Measurements from ENCODE around the gene MYO1D. TPM values are rescaled to one million over a fixed set of nuclear protein-coding genes. Genes with fewer than 3 reads are reported as not detected.
A peak's percentile ranks its signal among the peaks of the same experiment; 100 is the strongest.

MYO1D gene
- total RNA-seq, 4 donors from 2014 or later: 36.9 to 49.2 (median 39.5) TPM

GRCh38 chr17:32783602-32784001 is 93.3 kb downstream of the MYO1D start:
- DNase-seq (ENCODE audit: low spot score): no peak
- peak; percentile 54 for ATAC-seq (ENCODE audit: low FRiP score)
- peak in 1 of 3 donors; percentile 17 for TF ChIP-seq CTCF (IDR thresholded peaks at IDR 0.05)

DNA sequence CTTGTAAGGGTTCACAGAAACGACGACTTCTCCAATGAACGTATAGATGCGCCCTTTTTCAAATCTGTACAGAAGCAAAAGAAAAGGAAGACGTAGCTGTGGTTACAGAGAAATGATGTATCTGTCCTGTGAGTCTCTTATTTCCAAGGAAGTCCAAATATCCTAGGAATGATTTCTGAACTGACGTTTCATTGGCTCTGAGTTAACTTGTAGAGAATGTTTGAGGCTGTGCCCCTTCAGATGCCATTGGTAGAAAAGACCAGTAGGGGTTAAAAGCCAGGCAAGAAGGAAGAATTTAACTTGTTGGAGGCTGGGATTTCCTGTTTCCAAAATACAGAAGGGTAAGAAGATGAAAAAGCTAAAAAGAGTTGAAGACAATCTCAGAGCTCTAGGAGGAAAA is 96.2 kb downstream of the MYO1D start:
- ATAC-seq (ENCODE audit: low FRiP score): no peak
- TF ChIP-seq CTCF (IDR thresholded peaks at IDR 0.05): no peak
- DNase-seq (ENCODE audit: low spot score): no peak

DNA sequence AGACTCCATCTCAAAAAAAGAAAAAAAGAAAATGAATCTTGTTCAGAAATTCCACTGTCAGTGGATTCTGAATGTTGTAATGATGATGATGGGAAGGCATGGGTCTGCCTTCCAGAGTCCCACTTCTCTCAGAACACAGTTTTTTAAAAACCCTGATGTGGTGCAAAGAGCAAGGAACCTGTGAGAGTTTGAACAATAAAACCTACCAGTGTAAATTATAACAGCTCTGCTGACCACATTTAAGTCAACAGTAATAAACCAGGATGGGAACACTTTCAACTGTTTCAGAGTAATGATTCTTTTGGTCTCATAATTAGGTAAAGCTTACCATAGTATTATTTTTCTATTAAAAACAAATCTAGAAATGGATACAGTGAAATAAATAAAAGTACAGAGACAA is 99.0 kb downstream of the MYO1D start:
- no peak for TF ChIP-seq CTCF (IDR thresholded peaks at IDR 0.05)
- ATAC-seq (ENCODE audit: low FRiP score) (no peak), DNase-seq (ENCODE audit: low spot score) (no peak)

GRCh38 chr17:32777436-32777835 is 99.5 kb downstream of the MYO1D start:
- ATAC-seq (ENCODE audit: low FRiP score): no peak
- no peak for TF ChIP-seq CTCF (IDR thresholded peaks at IDR 0.05)
- DNase-seq (ENCODE audit: low spot score): no peak

- TF ChIP-seq CTCF (IDR thresholded peaks at IDR 0.05): no peak
- ATAC-seq (ENCODE audit: low FRiP score) (no peak), DNase-seq (ENCODE audit: low spot score) (no peak)
Observed at GRCh38 chr17:32774695-32775084, 102.2 kb downstream of the MYO1D start.

DNA sequence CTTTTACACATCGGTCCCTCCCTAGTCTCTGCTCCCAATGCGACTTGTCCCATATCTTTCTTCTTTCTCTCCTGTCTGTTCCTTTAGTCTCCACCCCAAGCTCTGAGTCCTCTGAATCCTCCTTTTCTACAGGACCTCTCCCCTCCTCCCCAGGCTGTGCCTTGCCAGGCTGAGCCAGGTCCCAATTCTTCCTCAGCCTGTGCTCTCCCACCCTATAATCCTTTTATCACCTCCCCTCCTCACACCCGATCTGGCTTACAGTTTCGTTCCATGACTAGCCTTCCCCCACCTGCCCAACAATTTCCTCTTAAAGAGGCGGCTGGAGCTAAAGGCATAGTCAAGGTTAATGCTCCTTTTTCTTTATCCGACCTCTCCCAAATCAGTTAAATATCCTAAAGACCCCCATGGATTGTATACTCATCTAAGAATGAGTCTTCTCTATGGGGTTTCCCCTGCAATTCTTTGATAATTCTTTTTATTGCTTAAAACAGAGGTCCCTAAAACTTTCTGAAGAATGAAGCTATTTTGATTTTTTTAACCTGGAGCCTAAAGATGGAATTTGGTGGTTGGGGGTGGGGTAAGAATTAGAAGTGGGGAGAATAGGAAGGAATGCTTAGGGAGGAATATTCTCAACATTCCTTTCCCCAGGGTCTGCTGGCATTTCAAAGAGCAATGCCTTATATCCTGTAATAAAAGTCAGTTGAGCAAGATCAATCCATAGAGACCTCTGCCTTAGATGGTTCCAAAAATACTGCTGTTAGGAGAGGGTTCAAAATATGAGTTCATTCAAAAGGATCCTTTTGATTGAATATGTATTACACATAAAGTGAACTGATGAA is 102.8 kb downstream of the MYO1D start:
- no peak for TF ChIP-seq CTCF (IDR thresholded peaks at IDR 0.05)
- ATAC-seq (ENCODE audit: low FRiP score): no peak
- DNase-seq (ENCODE audit: low spot score): no peak

DNA sequence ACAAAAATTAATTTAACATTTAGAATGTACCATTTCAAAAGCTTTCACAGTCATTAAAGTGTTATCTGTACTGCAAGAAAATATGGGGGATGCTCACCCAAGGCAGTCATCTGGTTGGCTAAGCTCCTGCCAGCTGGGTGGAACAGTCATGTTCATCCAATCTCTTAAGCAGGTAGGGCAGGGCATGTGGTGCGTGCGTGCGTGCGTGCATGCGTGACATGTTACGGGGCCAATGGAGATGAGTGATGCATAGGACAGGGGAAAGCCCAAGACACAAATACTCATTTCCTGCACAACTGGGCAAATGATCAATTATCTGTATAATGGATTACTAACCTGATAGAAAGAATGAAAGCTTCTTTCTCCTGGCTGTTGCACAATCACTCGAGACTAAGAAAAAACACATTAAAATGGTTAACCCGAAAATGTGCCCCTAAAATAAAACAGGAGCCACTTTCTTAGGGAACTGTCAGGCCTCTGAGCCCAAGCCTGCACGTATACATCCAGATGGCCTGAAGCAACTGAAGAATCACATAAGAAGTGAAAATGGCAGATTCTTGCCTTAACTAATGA is 104.4 kb downstream of the MYO1D start:
- TF ChIP-seq CTCF (IDR thresholded peaks at IDR 0.05): no peak
- no peak for DNase-seq (ENCODE audit: low spot score)
- no peak for ATAC-seq (ENCODE audit: low FRiP score)

Measured in omental fat pad (tissue), 4 donors.